Upper lobe of left lung (tissue), 4 donors: Measurements from ENCODE around the gene ENG.

Experiments used
- CTCF ChIP-seq, 6 experiments: fragments of 450-650 bp in 4 of 6; fragments of 200-600 bp in 2 of 6; sonication (generic) in 2 of 6; IDR thresholded peaks; one replicate each; pipeline ENCODE4 v1.5.1; 2016 to 2019; ENCODE audit warnings: antibody characterized with exemption in 6 of 6
- POLR2A ChIP-seq, 4 donors: fragments of 450-650 bp; IDR thresholded peaks; one replicate each; pipeline ENCODE4 v1.5.1; 2016 to 2017; ENCODE audit warnings: antibody characterized with exemption in 4 of 4, mild to moderate bottlenecking in 2 of 4

- TF ChIP-seq POLR2A (IDR thresholded peaks at IDR 0.05) (no peak), CTCF (IDR thresholded peaks at IDR 0.05) (no peak)
Measured at GRCh38 chr9:127788337-127789011, 66.0 kb downstream of the ENG start.
